ENCODE measurements around the gene SLC39A11. TPM values are rescaled to one million over a fixed set of nuclear protein-coding genes. Genes with fewer than 3 reads are reported as not detected.

SLC39A11 gene
- polyA plus RNA-seq, 1 of the 3 experiments (the other 2 are of a cell fraction), result 23.5 TPM

DNA sequence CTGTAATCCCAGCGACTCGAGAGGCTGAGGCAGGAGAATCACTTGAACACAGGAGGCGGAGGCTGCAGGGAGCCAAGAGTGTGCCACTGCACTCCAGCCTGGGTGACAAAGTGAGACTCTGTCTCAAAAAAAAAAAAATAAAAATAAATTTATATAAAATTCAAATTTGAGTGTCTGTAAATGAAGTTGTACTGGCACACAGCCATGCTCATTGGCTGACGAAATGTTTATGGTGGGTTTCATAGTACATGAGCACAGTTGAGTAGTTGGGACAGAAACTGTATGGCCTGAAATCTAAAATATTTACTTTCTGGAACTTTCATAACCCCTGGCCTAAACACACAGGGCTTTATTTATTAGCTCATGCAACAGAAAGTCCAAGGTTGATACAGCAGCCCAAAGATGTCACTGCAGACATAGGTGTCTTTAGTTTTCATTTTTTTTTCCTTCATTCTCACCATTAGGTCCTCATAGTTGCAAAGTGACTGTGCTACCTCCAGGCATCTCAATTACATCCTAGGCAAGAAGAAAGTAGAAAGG lies 355.3 kb downstream of the SLC39A11 start:
- ChIA-PET POLR2A (no interaction called here), CTCF (interaction anchor here (1.5 to 3.9 kb wide), 2 partner anchors 11 to 181 kb away, joined by 3 to 39 read pairs; no protein-coding TSS in a partner anchor)
- Histone ChIP-seq H3K9me3 (no peaks in the 10 kb centered on the region), H3K9ac (no peak overlapping the region), H3K36me3 (replicated peaks in 1 of 2; ENCODE audit: control insufficient read depth in 1 of 2, insufficient read depth in 2 of 2, low read length in 1 of 2) (no peaks in the 10 kb centered on the region), H3K27me3 (ENCODE audit: insufficient read depth) (no peaks in the 10 kb centered on the region), H3K4me2 (no peak overlapping the region), H3F3A (replicated peaks; ENCODE audit: insufficient read depth) (no peaks in the 10 kb centered on the region), H3K4me1 (ENCODE audit: control insufficient read depth in 1 of 2, insufficient read depth in 2 of 2, low read depth in 1 of 2, low read length in 1 of 2) (no peaks in the 10 kb centered on the region), H3K4me3 (ENCODE audit: low read depth in 2 of 2, low read length in 1 of 2) (no peak overlapping the region), H4K20me1 (ENCODE audit: insufficient read depth) (no peaks in the 10 kb centered on the region), H3K27ac (ENCODE audit: low read depth in 2 of 2, low read length in 1 of 2) (no peak overlapping the region), H3K79me2 (ENCODE audit: insufficient read depth) (no peaks in the 10 kb centered on the region), H2AFZ (ENCODE audit: low read depth) (no peak overlapping the region), H3K9me2 (no peaks in the 10 kb centered on the region)
- TF ChIP-seq FOSL2 (IDR thresholded peaks at IDR 0.05; ENCODE audit: borderline replicate concordance, low read depth) (no peak), SMC3 (IDR thresholded peaks at IDR 0.05; ENCODE audit: low read depth, low read length) (no peak), CHD2 (IDR thresholded peaks at IDR 0.05; ENCODE audit: low read length, partially characterized antibody) (no peak), GATA2 (CRISPR knock-in tag; IDR thresholded peaks at IDR 0.05) (no peak), NFIC (IDR thresholded peaks at IDR 0.05; ENCODE audit: borderline replicate concordance) (no peak), YY1 (IDR thresholded peaks at IDR 0.05; ENCODE audit: low read depth) (no peak), JUND (IDR thresholded peaks at IDR 0.05) (no peak), MEF2A (IDR thresholded peaks at IDR 0.05; ENCODE audit: borderline replicate concordance, low read depth) (no peak), TCF12 (IDR thresholded peaks at IDR 0.05) (no peak), NRF1 (IDR thresholded peaks at IDR 0.05; ENCODE audit: low read depth, low read length) (no peak), MXI1 (IDR thresholded peaks at IDR 0.05; ENCODE audit: low read depth, low read length) (no peak)
- TF ChIP-seq, protein P1, sequence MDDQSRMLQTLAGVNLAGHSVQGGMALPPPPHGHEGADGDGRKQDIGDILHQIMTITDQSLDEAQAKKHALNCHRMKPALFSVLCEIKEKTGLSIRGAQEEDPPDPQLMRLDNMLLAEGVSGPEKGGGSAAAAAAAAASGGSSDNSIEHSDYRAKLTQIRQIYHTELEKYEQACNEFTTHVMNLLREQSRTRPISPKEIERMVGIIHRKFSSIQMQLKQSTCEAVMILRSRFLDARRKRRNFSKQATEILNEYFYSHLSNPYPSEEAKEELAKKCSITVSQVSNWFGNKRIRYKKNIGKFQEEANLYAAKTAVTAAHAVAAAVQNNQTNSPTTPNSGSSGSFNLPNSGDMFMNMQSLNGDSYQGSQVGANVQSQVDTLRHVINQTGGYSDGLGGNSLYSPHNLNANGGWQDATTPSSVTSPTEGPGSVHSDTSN (IDR thresholded peaks at IDR 0.05), result no peak
- TF ChIP-seq, protein P2, sequence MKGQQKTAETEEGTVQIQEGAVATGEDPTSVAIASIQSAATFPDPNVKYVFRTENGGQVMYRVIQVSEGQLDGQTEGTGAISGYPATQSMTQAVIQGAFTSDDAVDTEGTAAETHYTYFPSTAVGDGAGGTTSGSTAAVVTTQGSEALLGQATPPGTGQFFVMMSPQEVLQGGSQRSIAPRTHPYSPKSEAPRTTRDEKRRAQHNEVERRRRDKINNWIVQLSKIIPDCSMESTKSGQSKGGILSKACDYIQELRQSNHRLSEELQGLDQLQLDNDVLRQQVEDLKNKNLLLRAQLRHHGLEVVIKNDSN (IDR thresholded peaks at IDR 0.05; ENCODE audit: borderline replicate concordance, low read depth), result no peak
- TF ChIP-seq, protein P3, sequence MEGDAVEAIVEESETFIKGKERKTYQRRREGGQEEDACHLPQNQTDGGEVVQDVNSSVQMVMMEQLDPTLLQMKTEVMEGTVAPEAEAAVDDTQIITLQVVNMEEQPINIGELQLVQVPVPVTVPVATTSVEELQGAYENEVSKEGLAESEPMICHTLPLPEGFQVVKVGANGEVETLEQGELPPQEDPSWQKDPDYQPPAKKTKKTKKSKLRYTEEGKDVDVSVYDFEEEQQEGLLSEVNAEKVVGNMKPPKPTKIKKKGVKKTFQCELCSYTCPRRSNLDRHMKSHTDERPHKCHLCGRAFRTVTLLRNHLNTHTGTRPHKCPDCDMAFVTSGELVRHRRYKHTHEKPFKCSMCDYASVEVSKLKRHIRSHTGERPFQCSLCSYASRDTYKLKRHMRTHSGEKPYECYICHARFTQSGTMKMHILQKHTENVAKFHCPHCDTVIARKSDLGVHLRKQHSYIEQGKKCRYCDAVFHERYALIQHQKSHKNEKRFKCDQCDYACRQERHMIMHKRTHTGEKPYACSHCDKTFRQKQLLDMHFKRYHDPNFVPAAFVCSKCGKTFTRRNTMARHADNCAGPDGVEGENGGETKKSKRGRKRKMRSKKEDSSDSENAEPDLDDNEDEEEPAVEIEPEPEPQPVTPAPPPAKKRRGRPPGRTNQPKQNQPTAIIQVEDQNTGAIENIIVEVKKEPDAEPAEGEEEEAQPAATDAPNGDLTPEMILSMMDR (IDR thresholded peaks at IDR 0.05), result no peak
- TF ChIP-seq, protein P4, sequence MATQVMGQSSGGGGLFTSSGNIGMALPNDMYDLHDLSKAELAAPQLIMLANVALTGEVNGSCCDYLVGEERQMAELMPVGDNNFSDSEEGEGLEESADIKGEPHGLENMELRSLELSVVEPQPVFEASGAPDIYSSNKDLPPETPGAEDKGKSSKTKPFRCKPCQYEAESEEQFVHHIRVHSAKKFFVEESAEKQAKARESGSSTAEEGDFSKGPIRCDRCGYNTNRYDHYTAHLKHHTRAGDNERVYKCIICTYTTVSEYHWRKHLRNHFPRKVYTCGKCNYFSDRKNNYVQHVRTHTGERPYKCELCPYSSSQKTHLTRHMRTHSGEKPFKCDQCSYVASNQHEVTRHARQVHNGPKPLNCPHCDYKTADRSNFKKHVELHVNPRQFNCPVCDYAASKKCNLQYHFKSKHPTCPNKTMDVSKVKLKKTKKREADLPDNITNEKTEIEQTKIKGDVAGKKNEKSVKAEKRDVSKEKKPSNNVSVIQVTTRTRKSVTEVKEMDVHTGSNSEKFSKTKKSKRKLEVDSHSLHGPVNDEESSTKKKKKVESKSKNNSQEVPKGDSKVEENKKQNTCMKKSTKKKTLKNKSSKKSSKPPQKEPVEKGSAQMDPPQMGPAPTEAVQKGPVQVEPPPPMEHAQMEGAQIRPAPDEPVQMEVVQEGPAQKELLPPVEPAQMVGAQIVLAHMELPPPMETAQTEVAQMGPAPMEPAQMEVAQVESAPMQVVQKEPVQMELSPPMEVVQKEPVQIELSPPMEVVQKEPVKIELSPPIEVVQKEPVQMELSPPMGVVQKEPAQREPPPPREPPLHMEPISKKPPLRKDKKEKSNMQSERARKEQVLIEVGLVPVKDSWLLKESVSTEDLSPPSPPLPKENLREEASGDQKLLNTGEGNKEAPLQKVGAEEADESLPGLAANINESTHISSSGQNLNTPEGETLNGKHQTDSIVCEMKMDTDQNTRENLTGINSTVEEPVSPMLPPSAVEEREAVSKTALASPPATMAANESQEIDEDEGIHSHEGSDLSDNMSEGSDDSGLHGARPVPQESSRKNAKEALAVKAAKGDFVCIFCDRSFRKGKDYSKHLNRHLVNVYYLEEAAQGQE (IDR thresholded peaks at IDR 0.05; ENCODE audit: low read depth, low read length), result no peak
- TF ChIP-seq, protein P5, sequence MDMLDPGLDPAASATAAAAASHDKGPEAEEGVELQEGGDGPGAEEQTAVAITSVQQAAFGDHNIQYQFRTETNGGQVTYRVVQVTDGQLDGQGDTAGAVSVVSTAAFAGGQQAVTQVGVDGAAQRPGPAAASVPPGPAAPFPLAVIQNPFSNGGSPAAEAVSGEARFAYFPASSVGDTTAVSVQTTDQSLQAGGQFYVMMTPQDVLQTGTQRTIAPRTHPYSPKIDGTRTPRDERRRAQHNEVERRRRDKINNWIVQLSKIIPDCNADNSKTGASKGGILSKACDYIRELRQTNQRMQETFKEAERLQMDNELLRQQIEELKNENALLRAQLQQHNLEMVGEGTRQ (IDR thresholded peaks at IDR 0.05; ENCODE audit: borderline replicate concordance, low read depth, low read length), result no peak
- TF ChIP-seq, protein P6, sequence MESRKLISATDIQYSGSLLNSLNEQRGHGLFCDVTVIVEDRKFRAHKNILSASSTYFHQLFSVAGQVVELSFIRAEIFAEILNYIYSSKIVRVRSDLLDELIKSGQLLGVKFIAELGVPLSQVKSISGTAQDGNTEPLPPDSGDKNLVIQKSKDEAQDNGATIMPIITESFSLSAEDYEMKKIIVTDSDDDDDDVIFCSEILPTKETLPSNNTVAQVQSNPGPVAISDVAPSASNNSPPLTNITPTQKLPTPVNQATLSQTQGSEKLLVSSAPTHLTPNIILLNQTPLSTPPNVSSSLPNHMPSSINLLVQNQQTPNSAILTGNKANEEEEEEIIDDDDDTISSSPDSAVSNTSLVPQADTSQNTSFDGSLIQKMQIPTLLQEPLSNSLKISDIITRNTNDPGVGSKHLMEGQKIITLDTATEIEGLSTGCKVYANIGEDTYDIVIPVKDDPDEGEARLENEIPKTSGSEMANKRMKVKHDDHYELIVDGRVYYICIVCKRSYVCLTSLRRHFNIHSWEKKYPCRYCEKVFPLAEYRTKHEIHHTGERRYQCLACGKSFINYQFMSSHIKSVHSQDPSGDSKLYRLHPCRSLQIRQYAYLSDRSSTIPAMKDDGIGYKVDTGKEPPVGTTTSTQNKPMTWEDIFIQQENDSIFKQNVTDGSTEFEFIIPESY (IDR thresholded peaks at IDR 0.05; ENCODE audit: borderline replicate concordance, low read depth), result no peak
- no peak for DNase-seq
- WGBS (ENCODE audit: low lambda C conversion rate), result 94% methylated on average over 4 of the region's 4 CpGs
